CD4-positive, alpha-beta T cell (primary cell): Measurements from ENCODE around the gene CAPRIN1. TPM values are rescaled to one million over a fixed set of nuclear protein-coding genes. Genes with fewer than 3 reads are reported as not detected.

ENCODE experiments used
- ATAC-seq: fragments of 200-7000 bp; cut with Tn5 transposase; one replicate; pipeline ENCODE4 v1.10.0; 2022; ENCODE audit warnings: mild to moderate bottlenecking; ENCODE audit not compliant: poor library complexity
- CTCF ChIA-PET: fragments of 350-600 bp; sonication (Branson Sonifier 250); formaldehyde crosslinking; loops from one replicate; lab custom pipeline; 2021; ENCODE audit warnings: antibody characterized with exemption, inconsistent platforms; lab: Charles Lee
- POLR2A ChIA-PET: fragments of 350-600 bp; sonication (Branson Sonifier 250); formaldehyde crosslinking; loops from one replicate; lab custom pipeline; 2021; ENCODE audit warnings: antibody characterized with exemption, inconsistent platforms; lab: Charles Lee
- DNase-seq, 14 experiments: peaks; one replicate each; pipeline ENCODE4 v3.0.0-alpha.2; 2013 to 2020; ENCODE audit warnings: mixed read lengths in 2 of 14
- H3K27ac ChIP-seq, 2 donors: one replicate each; pipeline versions ENCODE4 v1.5.1 to v1.7.0; 2013; ENCODE audit warnings: low read length in 2 of 2, low read depth in 1 of 2, mild to moderate bottlenecking in 1 of 2
- H3K27me3 ChIP-seq, 2 experiments: 1 replicate in 1 of 2; 2 replicates in 1 of 2; pipeline versions ENCODE4 v1.6.1 to v1.7.0; 2013; ENCODE audit warnings: low read length in 2 of 2, control low read depth in 1 of 2, mild to moderate bottlenecking in 1 of 2, moderate library complexity in 1 of 2; ENCODE audit not compliant: insufficient read depth in 2 of 2, control insufficient read depth in 1 of 2
- H3K36me3 ChIP-seq: one replicate; pipeline ENCODE4 v1.6.1; 2013; ENCODE audit warnings: low read length, control low read depth; ENCODE audit not compliant: insufficient read depth
- H3K4me1 ChIP-seq: one replicate; pipeline ENCODE4 v1.6.1; 2013; ENCODE audit warnings: low read length, control low read depth; ENCODE audit not compliant: insufficient read depth
- H3K4me3 ChIP-seq: one replicate; pipeline ENCODE4 v1.5.1; 2013; ENCODE audit warnings: mild to moderate bottlenecking, low read length, moderate library complexity
- H3K9me3 ChIP-seq, 2 experiments: 1 replicate in 1 of 2; 2 replicates in 1 of 2; pipeline versions ENCODE4 v1.6.1 to v1.7.0; 2013; ENCODE audit warnings: low read length in 2 of 2, mild to moderate bottlenecking in 2 of 2, control low read depth in 1 of 2, moderate library complexity in 1 of 2; ENCODE audit not compliant: control insufficient read depth in 1 of 2, insufficient read depth in 1 of 2
- H3K27ac Mint-ChIP-seq: one replicate; pipeline ENCODE4 v1.8.0; 2020; ENCODE audit warnings: mixed read lengths
- H3K27me3 Mint-ChIP-seq: one replicate; pipeline ENCODE4 v1.8.0; 2021; ENCODE audit warnings: mixed read lengths
- H3K36me3 Mint-ChIP-seq: one replicate; pipeline ENCODE4 v1.8.0; 2021; ENCODE audit warnings: low read depth, mixed read lengths
- H3K4me1 Mint-ChIP-seq: one replicate; pipeline ENCODE4 v1.8.0; 2021; ENCODE audit warnings: low read depth, mixed read lengths
- H3K4me3 Mint-ChIP-seq: one replicate; pipeline ENCODE4 v1.8.0; 2020; ENCODE audit warnings: mild to moderate bottlenecking, mixed read lengths
- H3K9me3 Mint-ChIP-seq: one replicate; pipeline ENCODE4 v1.8.0; 2020; ENCODE audit warnings: mixed read lengths
- CTCF ChIP-seq: fragments of 200-600 bp; IDR thresholded peaks from one replicate; pipeline ENCODE4 v1.8.0; 2022; ENCODE audit warnings: antibody characterized with exemption, mild to moderate bottlenecking
- intact Hi-C, 2 experiments: fragments of 100-400 bp; cut with DNase I in 1 of 2; cut with micrococcal nuclease in 1 of 2; formaldehyde crosslinking; loops; one replicate each; pipeline versions ENCODE4 v1.15.1 to v1.9.0; 2023 to 2025; cut with DNase I, micrococcal nuclease
- total RNA-seq, 174 experiments: library from RNA in 2 of 174; stranded (reverse) in 2 of 174; gene quantifications; one replicate each; pipeline ENCODE4 v1.2.3 and lab custom pipeline; 2021 to 2026

CAPRIN1 gene
- total RNA-seq, 2 experiments from 2014 or later, result 107 TPM

GRCh38 chr11:34072041-34072440 lies 20.5 kb downstream of the CAPRIN1 start:
- no peak for DNase-seq
- intact Hi-C loops, result loop anchor here (5.0 kb wide), 2 partner anchors 35 to 75 kb away; partner anchors contain the start of gene NAT10 (in 1 of the 2)
- peak overlapping the region; percentile 67 for H3K27ac Mint-ChIP-seq
- peaks cover 71% of the 10 kb centered on the region for H3K4me1 Mint-ChIP-seq
- no peak for TF ChIP-seq CTCF
- H3K4me3 Mint-ChIP-seq, result no peak overlapping the region
- peaks cover 56% of the 10 kb centered on the region for H3K36me3 ChIP-seq
- CTCF ChIA-PET, result interaction anchor here (0.7 kb wide), 1 partner anchor 9 kb away, joined by 3 read pairs; no protein-coding TSS in a partner anchor
- H3K9me3 ChIP-seq, result no peaks in the 10 kb centered on the region
- POLR2A ChIA-PET, result interaction anchor here (0.6 to 0.7 kb wide), 2 partner anchors 15 to 387 kb away, joined by 3 read pairs; no protein-coding TSS in a partner anchor
- no peak for ATAC-seq
- H3K27me3 ChIP-seq, result no peaks in the 10 kb centered on the region
- no peak overlapping the region for H3K27ac ChIP-seq
- peaks cover 28% of the 10 kb centered on the region for H3K4me1 ChIP-seq
- H3K36me3 Mint-ChIP-seq, result peaks cover 81% of the 10 kb centered on the region
- no peaks in the 10 kb centered on the region for H3K27me3 Mint-ChIP-seq
- H3K4me3 ChIP-seq, result no peak overlapping the region
- H3K9me3 Mint-ChIP-seq, result no peaks in the 10 kb centered on the region

- no peak for DNase-seq
- intact Hi-C loops, result loop anchor here (5.0 kb wide), 2 partner anchors 34 to 76 kb away; partner anchors contain the start of gene NAT10 (in 1 of the 2)
- Mint-ChIP-seq H3K27ac (peak overlapping the region; percentile 67), H3K36me3 (peaks cover 83% of the 10 kb centered on the region), H3K4me3 (no peak overlapping the region), H3K27me3 (no peaks in the 10 kb centered on the region), H3K4me1 (peaks cover 66% of the 10 kb centered on the region), H3K9me3 (no peaks in the 10 kb centered on the region)
- TF ChIP-seq CTCF, result no peak
- Histone ChIP-seq H3K9me3 (no peaks in the 10 kb centered on the region), H3K4me1 (peaks cover 21% of the 10 kb centered on the region), H3K27me3 (no peaks in the 10 kb centered on the region), H3K4me3 (no peak overlapping the region), H3K36me3 (peaks cover 63% of the 10 kb centered on the region), H3K27ac (no peak overlapping the region)
- no peak for ATAC-seq
- ChIA-PET CTCF (no interaction called here), POLR2A (interaction anchor here (0.6 kb wide), 1 partner anchor 386 kb away, joined by 3 read pairs; no protein-coding TSS in a partner anchor)
Measured at GRCh38 chr11:34072832-34073231, 21.3 kb downstream of the CAPRIN1 start.

GRCh38 chr11:34074391-34074790 lies 22.9 kb downstream of the CAPRIN1 start:
- no peak overlapping the region for H3K27ac ChIP-seq
- no peak overlapping the region for H3K4me3 Mint-ChIP-seq
- intact Hi-C loops, result loop anchor here (5.0 kb wide), 2 partner anchors 33 to 77 kb away; partner anchors contain the start of gene NAT10 (in 1 of the 2)

More at GRCh38 chr11:34074391-34074790, 22.9 kb downstream of the CAPRIN1 start:
- Histone ChIP-seq H3K9me3 (no peaks in the 10 kb centered on the region), H3K4me3 (no peak overlapping the region), H3K4me1 (peaks cover 16% of the 10 kb centered on the region), H3K27me3 (no peaks in the 10 kb centered on the region), H3K36me3 (peaks cover 79% of the 10 kb centered on the region)
- ATAC-seq (no peak), DNase-seq (no peak)
- H3K4me1 Mint-ChIP-seq, result peaks cover 65% of the 10 kb centered on the region
- H3K9me3 Mint-ChIP-seq, result no peaks in the 10 kb centered on the region
- H3K27ac Mint-ChIP-seq, result peak overlapping the region; percentile 67
- ChIA-PET POLR2A (interaction anchor here (1.0 to 1.3 kb wide), 2 partner anchors 16 to 23 kb away, joined by 4 read pairs; no protein-coding TSS in a partner anchor), CTCF (interaction anchor here (0.8 to 1.3 kb wide), 3 partner anchors 8 to 14 kb away, joined by 3 read pairs; no protein-coding TSS in a partner anchor)
- peaks cover 90% of the 10 kb centered on the region for H3K36me3 Mint-ChIP-seq
- no peak for TF ChIP-seq CTCF
- no peaks in the 10 kb centered on the region for H3K27me3 Mint-ChIP-seq
